HCT116 (cell line): ENCODE measurements around the gene BSND.

ENCODE experiments used
- CTCF ChIP-seq, 3 experiments: fragments of 200-600 bp in 1 of 3; sonication (generic) in 1 of 3; IDR thresholded peaks in 2 of 3; conservative IDR thresholded peaks in 1 of 3; 2 replicates each; pipeline ENCODE4 v1.5.1; 2012 to 2017; ENCODE audit warnings: low read depth in 2 of 3, low read length in 2 of 3, antibody characterized with exemption in 1 of 3, borderline replicate concordance in 1 of 3, control low read depth in 1 of 3, mild to moderate bottlenecking in 1 of 3, mixed read lengths in 1 of 3, mixed run types in 1 of 3, moderate library complexity in 1 of 3; ENCODE audit not compliant: insufficient read depth in 1 of 3
- EZH2 ChIP-seq: fragments of 200-600 bp; sonication (generic); IDR thresholded peaks from 2 replicates; pipeline ENCODE4 v1.6.1; 2017; ENCODE audit warnings: antibody characterized with exemption, mixed run types
- EZH2phosphoT487 ChIP-seq: fragments of 200-600 bp; IDR thresholded peaks from 2 replicates; pipeline ENCODE4 v1.6.1; 2018; ENCODE audit warnings: antibody characterized with exemption, borderline replicate concordance
- POLR2A ChIP-seq: IDR thresholded peaks from 2 replicates; pipeline ENCODE4 v1.7.0; 2011; ENCODE audit warnings: borderline replicate concordance; ENCODE audit not compliant: insufficient read depth, insufficient read length; ENCODE audit errors: extremely low read depth
- POLR2AphosphoS5 ChIP-seq: IDR thresholded peaks from 2 replicates; pipeline ENCODE4 v1.6.1; 2011; ENCODE audit warnings: mild to moderate bottlenecking, low read depth, low read length, moderate library complexity
- RAD21 ChIP-seq: IDR thresholded peaks from 2 replicates; pipeline ENCODE4 v1.6.1; 2012; ENCODE audit warnings: low read depth, mild to moderate bottlenecking
- ZFX ChIP-seq: fragments of 450-650 bp; IDR thresholded peaks from 2 replicates; pipeline ENCODE4 v1.6.1; 2017

GRCh38 chr1:54990916-54991315 lies 7.8 kb upstream of the BSND start:
- no peak for TF ChIP-seq POLR2A
- no peak for TF ChIP-seq CTCF (IDR thresholded peaks at IDR 0.05 in 2 of 3, conservative IDR thresholded peaks at IDR 0.05 in 1 of 3; ENCODE audit: borderline replicate concordance in 1 of 3, insufficient read depth in 1 of 3, low read depth in 2 of 3, low read length in 2 of 3)
- TF ChIP-seq ZFX = no peak
- TF ChIP-seq RAD21 = no peak
- TF ChIP-seq POLR2AphosphoS5 = no peak
- no peak for TF ChIP-seq EZH2phosphoT487
- TF ChIP-seq EZH2 = no peak
